Pancreas (tissue), 10 donors: ENCODE measurements around the gene HACD2. TPM values are rescaled to one million over a fixed set of nuclear protein-coding genes. Genes with fewer than 3 reads are reported as not detected.
A peak's percentile ranks its signal among the peaks of the same experiment; 100 is the strongest.

Experiments used
- ATAC-seq, 4 donors: fragments of 200-7000 bp; cut with Tn5 transposase; one replicate each; pipeline versions ENCODE4 v1.8.0 to v1.9.1; 2020; ENCODE audit warnings: mild to moderate bottlenecking in 4 of 4, moderate library complexity in 4 of 4
- DNase-seq, 6 donors: peaks; one replicate each; pipeline ENCODE4 v3.0.0-alpha.2; 2020
- FAIRE-seq: peaks from 2 replicates; lab custom pipeline; 2012; peaks lifted over from hg19 to GRCh38; lab: Jason Lieb, UNC
- H3K27ac ChIP-seq, 4 donors: fragments of 200-600 bp; sonication (generic); 1 replicate in 3 of 4; 2 replicates in 1 of 4; pipeline versions ENCODE4 v1.5.0 to v1.8.0; 2020
- H3K27me3 ChIP-seq, 4 donors: fragments of 200-600 bp; one replicate each; pipeline ENCODE4 v1.8.0; 2021
- H3K36me3 ChIP-seq, 3 donors: fragments of 200-600 bp; sonication (generic) in 1 of 3; one replicate each; pipeline versions ENCODE4 v1.5.0 to v1.8.0; 2020 to 2021
- H3K4me1 ChIP-seq, 3 donors: fragments of 200-600 bp; one replicate each; pipeline ENCODE4 v1.8.0; 2021
- H3K4me3 ChIP-seq, 4 donors: fragments of 200-600 bp; sonication (generic) in 2 of 4; one replicate each; pipeline versions ENCODE4 v1.5.0 to v1.8.0; 2020 to 2021
- H3K9me3 ChIP-seq, 4 donors: fragments of 200-600 bp; one replicate each; pipeline ENCODE4 v1.8.0; 2021
- CTCF ChIP-seq, 4 donors: fragments of 200-600 bp; sonication (generic) in 3 of 4; IDR thresholded peaks; one replicate each; pipeline versions ENCODE4 v1.5.0 to v1.8.0; 2021; ENCODE audit warnings: antibody characterized with exemption in 4 of 4
- WGBS, 2 donors: extraction: QIAGEN DNeasy Blood & Tissue Kit; methylation state at CpG; one replicate each; pipeline ENCODE4 v1.1.7; 2013; 5-methylcytosine and 5-hydroxymethylcytosine counted together
- intact Hi-C, 3 donors: fragments of 100-400 bp; cut with DNase I; formaldehyde crosslinking; loops; one replicate each; pipeline versions ENCODE4 v1.11.1 to v1.14.2; 2022
- polyA plus RNA-seq, 2 donors: library from polyadenylated mRNA; stranded (reverse); fragments of 200-250 nt; gene quantifications; one replicate each; pipeline ENCODE4 v1.2.3, GENCODE V29; 2013
- total RNA-seq, 6 donors: library from RNA; stranded (reverse); fragmentation: NEBNext Ultra II Directional in 4 of 6; extraction: Animal tissue kit (Norgen Biotek cat#: 25700) in 4 of 6; gene quantifications; one replicate each; pipeline versions ENCODE4 v1.2.1 to v1.2.4, GENCODE V29; 2021 to 2023
- donor health status: healthy with polysubstance abuse.
- donor health status: DM: no; HTN: no; CAD: no; lungs with moderate emphysema.
- donor health status: DM: no; HTN: no; CAD: no.
- donor health status: control.
- donor health status: control.
- donor health status: Bipolar disorder and iron deficiency.
- donor health status: DM: yes; HTN: yes; CAD: no.
- donor health status: DM: no; HTN: no; CAD: no.
- donor health status: DM: no; HTN: no; CAD: no.
- donor health status: DM: yes; HTN: yes; CAD: no.

The HACD2 gene
- total and polyA plus RNA-seq, 8 donors: 4.4 to 22.2 (median 13.1) TPM

- 86 to 91% methylated on average over 4 of the region's 4 CpGs for WGBS, 2 donors
- Histone ChIP-seq H3K27me3 (no peaks in the 10 kb centered on the region), H3K4me3 (no peak overlapping the region), H3K9me3 (no peaks in the 10 kb centered on the region), H3K36me3 (no peaks in the 10 kb centered on the region), H3K4me1 (peaks cover 0 to 7% (median 5%) of the 10 kb centered on the region in 3 donors), H3K27ac (no peak overlapping the region)
- no peak for DNase-seq
- FAIRE-seq: no peak
- intact Hi-C loops: no loop called here
- ATAC-seq: peak in 1 of 4 donors; percentile 39
- no peak for TF ChIP-seq CTCF (IDR thresholded peaks at IDR 0.05)
These were observed 13.4 kb downstream of the HACD2 start for GRCh38 chr3:123571264-123571972.

- H3K27ac ChIP-seq: no peak overlapping the region
- no peaks in the 10 kb centered on the region for H3K27me3 ChIP-seq
- H3K4me1 ChIP-seq: peaks cover 0 to 7% (median 5%) of the 10 kb centered on the region in 3 donors
- no peaks in the 10 kb centered on the region for H3K9me3 ChIP-seq
- H3K36me3 ChIP-seq: no peaks in the 10 kb centered on the region
- no peak for TF ChIP-seq CTCF (IDR thresholded peaks at IDR 0.05)
- no peak overlapping the region for H3K4me3 ChIP-seq
- DNase-seq (no peak), ATAC-seq (no peak), FAIRE-seq (no peak)
- intact Hi-C loops: loop anchor here in 1 of 3 donors (10.0 kb wide), 1 partner anchor 244 kb away; no protein-coding TSS in a partner anchor
These were observed 16.0 kb downstream of the HACD2 start for GRCh38 chr3:123568875-123569274.

- Histone ChIP-seq H3K4me3 (no peak overlapping the region), H3K4me1 (peaks cover 0 to 7% (median 5%) of the 10 kb centered on the region in 3 donors), H3K36me3 (no peaks in the 10 kb centered on the region), H3K27me3 (no peaks in the 10 kb centered on the region), H3K9me3 (no peaks in the 10 kb centered on the region), H3K27ac (no peak overlapping the region)
- TF ChIP-seq CTCF (IDR thresholded peaks at IDR 0.05): no peak
- 96 to 97% methylated on average over 7 of the region's 7 CpGs for WGBS, 2 donors
- intact Hi-C loops: loop anchor here in 1 of 3 donors (10.0 kb wide), 1 partner anchor 243 kb away; no protein-coding TSS in a partner anchor
- FAIRE-seq (no peak), DNase-seq (no peak), ATAC-seq (no peak)
These were observed 16.8 kb downstream of the HACD2 start for GRCh38 chr3:123568034-123568433.

- intact Hi-C loops: loop anchor here in 1 of 3 donors (10.0 kb wide), 1 partner anchor 239 kb away; no protein-coding TSS in a partner anchor
- WGBS, 2 donors: 92 to 94% methylated on average over 6 of the region's 6 CpGs
- peaks cover 0 to 3% (median 2%) of the 10 kb centered on the region in 3 donors for H3K4me1 ChIP-seq
- no peak for TF ChIP-seq CTCF (IDR thresholded peaks at IDR 0.05)
- no peaks in the 10 kb centered on the region for H3K9me3 ChIP-seq
- ATAC-seq (no peak), FAIRE-seq (no peak), DNase-seq (no peak)
- H3K27ac ChIP-seq: no peak overlapping the region
- no peaks in the 10 kb centered on the region for H3K36me3 ChIP-seq
- no peaks in the 10 kb centered on the region for H3K27me3 ChIP-seq
- no peak overlapping the region for H3K4me3 ChIP-seq
These were observed 20.8 kb downstream of the HACD2 start for GRCh38 chr3:123564056-123564455.

- no peaks in the 10 kb centered on the region for H3K4me1 ChIP-seq
- no peak for TF ChIP-seq CTCF (IDR thresholded peaks at IDR 0.05)
- no peak overlapping the region for H3K27ac ChIP-seq
- intact Hi-C loops: loop anchor here in 1 of 3 donors (10.0 kb wide), 1 partner anchor 238 kb away; no protein-coding TSS in a partner anchor
- FAIRE-seq: no peak
- 95 to 98% methylated on average over 1 of the region's 1 CpG for WGBS, 2 donors
- no peak for ATAC-seq
- H3K36me3 ChIP-seq: no peaks in the 10 kb centered on the region
- no peak overlapping the region for H3K4me3 ChIP-seq
- DNase-seq: no peak
- no peaks in the 10 kb centered on the region for H3K9me3 ChIP-seq
- H3K27me3 ChIP-seq: no peaks in the 10 kb centered on the region
These were observed 22.3 kb downstream of the HACD2 start for GRCh38 chr3:123562547-123562946.
